Measurements from ENCODE around the gene AQP3.
"Not testable (repeated sequence)": the region's sequence is repeated elsewhere in the genome, so short reads cannot be mapped to it uniquely, and the experiment has no call there.

The AQP3 gene

GRCh38 chr9:33399047-33399446, 48.3 kb downstream of the AQP3 start:
- not testable (repeated sequence) for H3K4me1 ChIP-seq (ENCODE audit: control insufficient read depth, insufficient read depth, low read length); H3K27ac ChIP-seq (ENCODE audit: insufficient read depth, low read depth, low read length, poor library complexity, severe bottlenecking); H3K9me3 ChIP-seq (ENCODE audit: control insufficient read depth, low read length); H3K4me3 ChIP-seq (ENCODE audit: insufficient read depth, low read depth, low read length); H3K36me3 ChIP-seq (ENCODE audit: control insufficient read depth, insufficient read depth, low read length); H3K27me3 ChIP-seq (ENCODE audit: control insufficient read depth, insufficient read depth, low read length, poor library complexity, severe bottlenecking)
- 87 to 91% methylated on average over 4 of the region's 4 CpGs for WGBS, 2 experiments

- not testable (repeated sequence) for H3K4me3 ChIP-seq (ENCODE audit: insufficient read depth, low read depth, low read length); H3K9me3 ChIP-seq (ENCODE audit: control insufficient read depth, low read length); H3K27me3 ChIP-seq (ENCODE audit: control insufficient read depth, insufficient read depth, low read length, poor library complexity, severe bottlenecking); H3K36me3 ChIP-seq (ENCODE audit: control insufficient read depth, insufficient read depth, low read length); H3K27ac ChIP-seq (ENCODE audit: insufficient read depth, low read depth, low read length, poor library complexity, severe bottlenecking); H3K4me1 ChIP-seq (ENCODE audit: control insufficient read depth, insufficient read depth, low read length)
- 89 to 91% methylated on average over 2 of the region's 4 CpGs for WGBS, 2 experiments
Observed at GRCh38 chr9:33397801-33398200, 49.6 kb downstream of the AQP3 start.

GRCh38 chr9:33395159-33395879, 52.1 kb downstream of the AQP3 start:
- not testable (repeated sequence) for H3K27me3 ChIP-seq (ENCODE audit: control insufficient read depth, insufficient read depth, low read length, poor library complexity, severe bottlenecking); H3K27ac ChIP-seq (ENCODE audit: insufficient read depth, low read depth, low read length, poor library complexity, severe bottlenecking); H3K4me1 ChIP-seq (ENCODE audit: control insufficient read depth, insufficient read depth, low read length); H3K9me3 ChIP-seq (ENCODE audit: control insufficient read depth, low read length); H3K4me3 ChIP-seq (ENCODE audit: insufficient read depth, low read depth, low read length); H3K36me3 ChIP-seq (ENCODE audit: control insufficient read depth, insufficient read depth, low read length)
- WGBS, 2 experiments, result 94% methylated on average over 15 of the region's 15 CpGs

GRCh38 chr9:33393986-33394385, 53.4 kb downstream of the AQP3 start:
- 91 to 97% methylated on average over 3 of the region's 3 CpGs for WGBS, 2 experiments
- not testable (repeated sequence) for H3K36me3 ChIP-seq (ENCODE audit: control insufficient read depth, insufficient read depth, low read length); H3K9me3 ChIP-seq (ENCODE audit: control insufficient read depth, low read length); H3K4me1 ChIP-seq (ENCODE audit: control insufficient read depth, insufficient read depth, low read length); H3K4me3 ChIP-seq (ENCODE audit: insufficient read depth, low read depth, low read length); H3K27ac ChIP-seq (ENCODE audit: insufficient read depth, low read depth, low read length, poor library complexity, severe bottlenecking); H3K27me3 ChIP-seq (ENCODE audit: control insufficient read depth, insufficient read depth, low read length, poor library complexity, severe bottlenecking)

- H3K27ac ChIP-seq (ENCODE audit: insufficient read depth, low read depth, low read length, poor library complexity, severe bottlenecking), result no peak overlapping the region
- H3K4me1 ChIP-seq (ENCODE audit: control insufficient read depth, insufficient read depth, low read length), result peaks cover 5% of the 10 kb centered on the region
- no peak overlapping the region for H3K4me3 ChIP-seq (ENCODE audit: insufficient read depth, low read depth, low read length)
- H3K27me3 ChIP-seq (ENCODE audit: control insufficient read depth, insufficient read depth, low read length, poor library complexity, severe bottlenecking), result no peaks in the 10 kb centered on the region
- H3K36me3 ChIP-seq (ENCODE audit: control insufficient read depth, insufficient read depth, low read length), result no peaks in the 10 kb centered on the region
- H3K9me3 ChIP-seq (ENCODE audit: control insufficient read depth, low read length), result no peaks in the 10 kb centered on the region
- WGBS, 2 experiments, result 87 to 88% methylated on average over 11 of the region's 11 CpGs
Observed at GRCh38 chr9:33393581-33393980, 53.8 kb downstream of the AQP3 start.

- H3K9me3 ChIP-seq (ENCODE audit: control insufficient read depth, low read length); H3K27ac ChIP-seq (ENCODE audit: insufficient read depth, low read depth, low read length, poor library complexity, severe bottlenecking): not testable (repeated sequence)
- WGBS, 2 experiments, result 88 to 91% methylated on average over 7 of the region's 7 CpGs
Observed at GRCh38 chr9:33392591-33393021, 54.8 kb downstream of the AQP3 start.

More at GRCh38 chr9:33392591-33393021, 54.8 kb downstream of the AQP3 start:
- H3K4me1 ChIP-seq (ENCODE audit: control insufficient read depth, insufficient read depth, low read length); H3K27me3 ChIP-seq (ENCODE audit: control insufficient read depth, insufficient read depth, low read length, poor library complexity, severe bottlenecking); H3K4me3 ChIP-seq (ENCODE audit: insufficient read depth, low read depth, low read length); H3K36me3 ChIP-seq (ENCODE audit: control insufficient read depth, insufficient read depth, low read length): not testable (repeated sequence)
